GM12892 (cell line): ENCODE measurements around the gene GNB1.

Experiments used
- POLR2A ChIP-seq: IDR thresholded peaks from 2 replicates; pipeline ENCODE4 v1.6.1; 2011; ENCODE audit warnings: low read depth, low read length, control low read depth
- POLR2AphosphoS5 ChIP-seq: IDR thresholded peaks from 2 replicates; pipeline ENCODE4 v1.6.1; 2011; ENCODE audit warnings: low read depth, low read length, control low read depth
- TAF1 ChIP-seq: IDR thresholded peaks from 2 replicates; pipeline ENCODE4 v1.6.1; 2011; ENCODE audit warnings: low read depth, mild to moderate bottlenecking, control low read depth, low read length, borderline replicate concordance

DNA sequence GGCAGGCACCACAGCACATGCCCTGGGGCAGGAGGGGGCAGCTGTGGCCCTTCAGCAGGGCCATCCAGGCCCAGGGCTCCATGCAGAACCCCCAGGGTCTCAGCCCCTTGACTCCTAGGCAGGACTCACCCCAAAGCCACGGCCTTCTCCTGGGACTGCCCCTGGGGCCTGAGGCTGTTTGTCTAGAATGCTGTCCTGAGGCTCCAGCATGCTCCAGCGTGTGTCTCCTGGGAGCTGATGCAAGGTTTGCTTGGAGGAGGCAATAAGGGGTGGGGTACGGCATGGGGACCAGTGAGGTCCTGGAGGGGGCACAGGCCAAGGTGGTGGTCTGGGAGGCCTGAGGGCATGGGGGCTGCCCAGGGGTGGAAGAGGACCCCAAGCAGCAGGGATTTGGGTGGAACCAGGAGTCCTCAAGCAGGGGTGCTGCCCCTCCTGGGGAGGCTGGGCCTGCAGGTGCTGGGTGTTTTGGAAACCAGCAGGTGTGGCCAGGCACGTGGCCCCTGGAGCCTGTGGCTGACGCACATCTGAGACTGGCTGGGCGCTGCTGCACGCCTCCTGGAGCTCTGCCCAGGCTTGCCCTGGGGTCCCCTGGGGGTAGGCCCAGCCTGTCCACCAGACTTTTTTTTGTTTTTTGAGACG is 16.3 kb upstream of the GNB1 start:
- TF ChIP-seq POLR2A (no peak), TAF1 (no peak), POLR2AphosphoS5 (no peak)
